ENCODE measurements around the gene HTR6.

- no peak for TF ChIP-seq SP1 (IDR thresholded peaks at IDR 0.05)
- no peak for TF ChIP-seq FOXK2 (IDR thresholded peaks at IDR 0.05)
- TF ChIP-seq FOXA1 (IDR thresholded peaks at IDR 0.05) = no peak
- no peak for TF ChIP-seq HDGF (IDR thresholded peaks at IDR 0.05; ENCODE audit: borderline replicate concordance)
- no peak for TF ChIP-seq ARNT (IDR thresholded peaks at IDR 0.05)
- TF ChIP-seq BHLHE40 (IDR thresholded peaks at IDR 0.05; ENCODE audit: borderline replicate concordance) = no peak
- TF ChIP-seq, protein P1, sequence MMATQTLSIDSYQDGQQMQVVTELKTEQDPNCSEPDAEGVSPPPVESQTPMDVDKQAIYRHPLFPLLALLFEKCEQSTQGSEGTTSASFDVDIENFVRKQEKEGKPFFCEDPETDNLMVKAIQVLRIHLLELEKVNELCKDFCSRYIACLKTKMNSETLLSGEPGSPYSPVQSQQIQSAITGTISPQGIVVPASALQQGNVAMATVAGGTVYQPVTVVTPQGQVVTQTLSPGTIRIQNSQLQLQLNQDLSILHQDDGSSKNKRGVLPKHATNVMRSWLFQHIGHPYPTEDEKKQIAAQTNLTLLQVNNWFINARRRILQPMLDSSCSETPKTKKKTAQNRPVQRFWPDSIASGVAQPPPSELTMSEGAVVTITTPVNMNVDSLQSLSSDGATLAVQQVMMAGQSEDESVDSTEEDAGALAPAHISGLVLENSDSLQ (IDR thresholded peaks at IDR 0.05) = no peak
- TF ChIP-seq ZNF384 (IDR thresholded peaks at IDR 0.05) = no peak
- no peak for TF ChIP-seq CTBP1 (IDR thresholded peaks at IDR 0.05; ENCODE audit: borderline replicate concordance)
- no peak for TF ChIP-seq ELF4 (IDR thresholded peaks at IDR 0.05)
- TF ChIP-seq SUZ12 (IDR thresholded peaks at IDR 0.05) = no peak
- TF ChIP-seq NFRKB (IDR thresholded peaks at IDR 0.05) = no peak
- no peak for TF ChIP-seq FOXM1 (IDR thresholded peaks at IDR 0.05; ENCODE audit: borderline replicate concordance)
- TF ChIP-seq LEF1 (IDR thresholded peaks at IDR 0.05; ENCODE audit: borderline replicate concordance) = no peak
Measured at GRCh38 chr1:19688041-19688842, 23.6 kb downstream of the HTR6 start.
